ENCODE data around the gene SLC25A45.

Gene SLC25A45

GRCh38 chr11:65383778-65384177, 1.3 kb upstream of the SLC25A45 start:
- Histone ChIP-seq H3K4me1 (ENCODE audit: control insufficient read depth, insufficient read depth, low read length, poor library complexity, severe bottlenecking) (peaks cover 61% of the 10 kb centered on the region), H3K9me3 (ENCODE audit: control insufficient read depth, low read length) (no peaks in the 10 kb centered on the region), H3K36me3 (ENCODE audit: control insufficient read depth, insufficient read depth, low read length) (peaks cover 12% of the 10 kb centered on the region), H3K27me3 (replicated peaks; ENCODE audit: control insufficient read depth, insufficient read depth, low read length, poor library complexity, severe bottlenecking) (no peaks in the 10 kb centered on the region), H3K4me3 (ENCODE audit: insufficient read depth, low read depth, low read length, poor library complexity, severe bottlenecking) (no peak overlapping the region), H3K27ac (ENCODE audit: insufficient read depth, low read length, poor library complexity, severe bottlenecking) (peak overlapping the region; percentile 87)
- DNase-seq: no peak

- peaks cover 12% of the 10 kb centered on the region for H3K36me3 ChIP-seq (ENCODE audit: control insufficient read depth, insufficient read depth, low read length)
- H3K27ac ChIP-seq (ENCODE audit: insufficient read depth, low read length, poor library complexity, severe bottlenecking): peak overlapping the region; percentile 87
- DNase-seq: no peak
- H3K9me3 ChIP-seq (ENCODE audit: control insufficient read depth, low read length): no peaks in the 10 kb centered on the region
- peaks cover 53% of the 10 kb centered on the region for H3K4me1 ChIP-seq (ENCODE audit: control insufficient read depth, insufficient read depth, low read length, poor library complexity, severe bottlenecking)
- no peaks in the 10 kb centered on the region for H3K27me3 ChIP-seq (replicated peaks; ENCODE audit: control insufficient read depth, insufficient read depth, low read length, poor library complexity, severe bottlenecking)
- peak overlapping the region; percentile 54 for H3K4me3 ChIP-seq (ENCODE audit: insufficient read depth, low read depth, low read length, poor library complexity, severe bottlenecking)
Observed at GRCh38 chr11:65382804-65383368, 440 bp upstream of the SLC25A45 start.

GRCh38 chr11:65381716-65382032, 772 bp downstream of the SLC25A45 start:
- H3K27ac ChIP-seq (ENCODE audit: insufficient read depth, low read length, poor library complexity, severe bottlenecking): peak overlapping the region; percentile 87
- no peak for DNase-seq
- H3K4me1 ChIP-seq (ENCODE audit: control insufficient read depth, insufficient read depth, low read length, poor library complexity, severe bottlenecking): peaks cover 46% of the 10 kb centered on the region
- peak overlapping the region; percentile 54 for H3K4me3 ChIP-seq (ENCODE audit: insufficient read depth, low read depth, low read length, poor library complexity, severe bottlenecking)
- H3K36me3 ChIP-seq (ENCODE audit: control insufficient read depth, insufficient read depth, low read length): peaks cover 12% of the 10 kb centered on the region
- H3K9me3 ChIP-seq (ENCODE audit: control insufficient read depth, low read length): no peaks in the 10 kb centered on the region
- no peaks in the 10 kb centered on the region for H3K27me3 ChIP-seq (replicated peaks; ENCODE audit: control insufficient read depth, insufficient read depth, low read length, poor library complexity, severe bottlenecking)

- DNase-seq: no peak
- H3K27ac ChIP-seq (ENCODE audit: insufficient read depth, low read length, poor library complexity, severe bottlenecking): no peak overlapping the region
- peaks cover 39% of the 10 kb centered on the region for H3K4me1 ChIP-seq (ENCODE audit: control insufficient read depth, insufficient read depth, low read length, poor library complexity, severe bottlenecking)
- H3K9me3 ChIP-seq (ENCODE audit: control insufficient read depth, low read length): no peaks in the 10 kb centered on the region
- H3K27me3 ChIP-seq (replicated peaks; ENCODE audit: control insufficient read depth, insufficient read depth, low read length, poor library complexity, severe bottlenecking): no peaks in the 10 kb centered on the region
- no peak overlapping the region for H3K4me3 ChIP-seq (ENCODE audit: insufficient read depth, low read depth, low read length, poor library complexity, severe bottlenecking)
- peaks cover 12% of the 10 kb centered on the region for H3K36me3 ChIP-seq (ENCODE audit: control insufficient read depth, insufficient read depth, low read length)
Observed at GRCh38 chr11:65380460-65381119, 1.9 kb downstream of the SLC25A45 start.

GRCh38 chr11:65379698-65380459, 2.6 kb downstream of the SLC25A45 start:
- no peaks in the 10 kb centered on the region for H3K27me3 ChIP-seq (replicated peaks; ENCODE audit: control insufficient read depth, insufficient read depth, low read length, poor library complexity, severe bottlenecking)
- peaks cover 32% of the 10 kb centered on the region for H3K4me1 ChIP-seq (ENCODE audit: control insufficient read depth, insufficient read depth, low read length, poor library complexity, severe bottlenecking)
- no peaks in the 10 kb centered on the region for H3K9me3 ChIP-seq (ENCODE audit: control insufficient read depth, low read length)
- DNase-seq: no peak
- no peak overlapping the region for H3K27ac ChIP-seq (ENCODE audit: insufficient read depth, low read length, poor library complexity, severe bottlenecking)
- H3K36me3 ChIP-seq (ENCODE audit: control insufficient read depth, insufficient read depth, low read length): peaks cover 12% of the 10 kb centered on the region
- H3K4me3 ChIP-seq (ENCODE audit: insufficient read depth, low read depth, low read length, poor library complexity, severe bottlenecking): no peak overlapping the region

GRCh38 chr11:65378928-65379638, 3.4 kb downstream of the SLC25A45 start:
- H3K9me3 ChIP-seq (ENCODE audit: control insufficient read depth, low read length): no peaks in the 10 kb centered on the region
- no peak overlapping the region for H3K4me3 ChIP-seq (ENCODE audit: insufficient read depth, low read depth, low read length, poor library complexity, severe bottlenecking)
- H3K27ac ChIP-seq (ENCODE audit: insufficient read depth, low read length, poor library complexity, severe bottlenecking): no peak overlapping the region
- no peaks in the 10 kb centered on the region for H3K27me3 ChIP-seq (replicated peaks; ENCODE audit: control insufficient read depth, insufficient read depth, low read length, poor library complexity, severe bottlenecking)
- H3K4me1 ChIP-seq (ENCODE audit: control insufficient read depth, insufficient read depth, low read length, poor library complexity, severe bottlenecking): peaks cover 24% of the 10 kb centered on the region
- peaks cover 12% of the 10 kb centered on the region for H3K36me3 ChIP-seq (ENCODE audit: control insufficient read depth, insufficient read depth, low read length)
- DNase-seq: no peak

- DNase-seq: no peak
- no peaks in the 10 kb centered on the region for H3K27me3 ChIP-seq (replicated peaks; ENCODE audit: control insufficient read depth, insufficient read depth, low read length, poor library complexity, severe bottlenecking)
- H3K9me3 ChIP-seq (ENCODE audit: control insufficient read depth, low read length): no peaks in the 10 kb centered on the region
- H3K4me3 ChIP-seq (ENCODE audit: insufficient read depth, low read depth, low read length, poor library complexity, severe bottlenecking): no peak overlapping the region
- no peak overlapping the region for H3K27ac ChIP-seq (ENCODE audit: insufficient read depth, low read length, poor library complexity, severe bottlenecking)
- H3K36me3 ChIP-seq (ENCODE audit: control insufficient read depth, insufficient read depth, low read length): peaks cover 12% of the 10 kb centered on the region
- H3K4me1 ChIP-seq (ENCODE audit: control insufficient read depth, insufficient read depth, low read length, poor library complexity, severe bottlenecking): peaks cover 19% of the 10 kb centered on the region
Observed at GRCh38 chr11:65378208-65378927, 4.1 kb downstream of the SLC25A45 start.

- DNase-seq: no peak
- Histone ChIP-seq H3K27me3 (replicated peaks; ENCODE audit: control insufficient read depth, insufficient read depth, low read length, poor library complexity, severe bottlenecking) (no peaks in the 10 kb centered on the region), H3K27ac (ENCODE audit: insufficient read depth, low read length, poor library complexity, severe bottlenecking) (no peak overlapping the region), H3K36me3 (ENCODE audit: control insufficient read depth, insufficient read depth, low read length) (peaks cover 12% of the 10 kb centered on the region), H3K9me3 (ENCODE audit: control insufficient read depth, low read length) (no peaks in the 10 kb centered on the region), H3K4me1 (ENCODE audit: control insufficient read depth, insufficient read depth, low read length, poor library complexity, severe bottlenecking) (peaks cover 13% of the 10 kb centered on the region), H3K4me3 (ENCODE audit: insufficient read depth, low read depth, low read length, poor library complexity, severe bottlenecking) (no peak overlapping the region)
Observed at GRCh38 chr11:65377777-65378176, 4.7 kb downstream of the SLC25A45 start.

- Histone ChIP-seq H3K27ac (ENCODE audit: insufficient read depth, low read length, poor library complexity, severe bottlenecking) (no peak overlapping the region), H3K36me3 (ENCODE audit: control insufficient read depth, insufficient read depth, low read length) (peaks cover 12% of the 10 kb centered on the region), H3K9me3 (ENCODE audit: control insufficient read depth, low read length) (no peaks in the 10 kb centered on the region), H3K4me3 (ENCODE audit: insufficient read depth, low read depth, low read length, poor library complexity, severe bottlenecking) (no peak overlapping the region), H3K4me1 (ENCODE audit: control insufficient read depth, insufficient read depth, low read length, poor library complexity, severe bottlenecking) (peaks cover 8% of the 10 kb centered on the region), H3K27me3 (replicated peaks; ENCODE audit: control insufficient read depth, insufficient read depth, low read length, poor library complexity, severe bottlenecking) (no peaks in the 10 kb centered on the region)
- DNase-seq: no peak
Observed at GRCh38 chr11:65377036-65377435, 5.4 kb downstream of the SLC25A45 start.
